ENCODE measurements around the gene LINS1.

- TF ChIP-seq CHD4 (IDR thresholded peaks at IDR 0.05; ENCODE audit: borderline replicate concordance) (no peak), HEYL (CRISPR knock-in tag; IDR thresholded peaks at IDR 0.05) (no peak), REST (IDR thresholded peaks at IDR 0.05) (no peak), POLR2A (IDR thresholded peaks at IDR 0.05; ENCODE audit: low read length) (no peak), ESRRA (IDR thresholded peaks at IDR 0.05; ENCODE audit: borderline replicate concordance, low read length) (no peak), FOSB (CRISPR knock-in tag; IDR thresholded peaks at IDR 0.05) (no peak), HMGXB4 (CRISPR knock-in tag; IDR thresholded peaks at IDR 0.05; ENCODE audit: borderline replicate concordance) (no peak), EP300 (IDR thresholded peaks at IDR 0.05) (no peak), GATA3 (IDR thresholded peaks at IDR 0.05; ENCODE audit: borderline replicate concordance) (no peak), CHD2 (IDR thresholded peaks at IDR 0.05; ENCODE audit: low read length, partially characterized antibody) (no peak), NR3C1 (IDR thresholded peaks at IDR 0.05) (no peak)
- TF ChIP-seq, protein P1, sequence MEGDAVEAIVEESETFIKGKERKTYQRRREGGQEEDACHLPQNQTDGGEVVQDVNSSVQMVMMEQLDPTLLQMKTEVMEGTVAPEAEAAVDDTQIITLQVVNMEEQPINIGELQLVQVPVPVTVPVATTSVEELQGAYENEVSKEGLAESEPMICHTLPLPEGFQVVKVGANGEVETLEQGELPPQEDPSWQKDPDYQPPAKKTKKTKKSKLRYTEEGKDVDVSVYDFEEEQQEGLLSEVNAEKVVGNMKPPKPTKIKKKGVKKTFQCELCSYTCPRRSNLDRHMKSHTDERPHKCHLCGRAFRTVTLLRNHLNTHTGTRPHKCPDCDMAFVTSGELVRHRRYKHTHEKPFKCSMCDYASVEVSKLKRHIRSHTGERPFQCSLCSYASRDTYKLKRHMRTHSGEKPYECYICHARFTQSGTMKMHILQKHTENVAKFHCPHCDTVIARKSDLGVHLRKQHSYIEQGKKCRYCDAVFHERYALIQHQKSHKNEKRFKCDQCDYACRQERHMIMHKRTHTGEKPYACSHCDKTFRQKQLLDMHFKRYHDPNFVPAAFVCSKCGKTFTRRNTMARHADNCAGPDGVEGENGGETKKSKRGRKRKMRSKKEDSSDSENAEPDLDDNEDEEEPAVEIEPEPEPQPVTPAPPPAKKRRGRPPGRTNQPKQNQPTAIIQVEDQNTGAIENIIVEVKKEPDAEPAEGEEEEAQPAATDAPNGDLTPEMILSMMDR (IDR thresholded peaks at IDR 0.05) = no peak
- TF ChIP-seq, protein P2, sequence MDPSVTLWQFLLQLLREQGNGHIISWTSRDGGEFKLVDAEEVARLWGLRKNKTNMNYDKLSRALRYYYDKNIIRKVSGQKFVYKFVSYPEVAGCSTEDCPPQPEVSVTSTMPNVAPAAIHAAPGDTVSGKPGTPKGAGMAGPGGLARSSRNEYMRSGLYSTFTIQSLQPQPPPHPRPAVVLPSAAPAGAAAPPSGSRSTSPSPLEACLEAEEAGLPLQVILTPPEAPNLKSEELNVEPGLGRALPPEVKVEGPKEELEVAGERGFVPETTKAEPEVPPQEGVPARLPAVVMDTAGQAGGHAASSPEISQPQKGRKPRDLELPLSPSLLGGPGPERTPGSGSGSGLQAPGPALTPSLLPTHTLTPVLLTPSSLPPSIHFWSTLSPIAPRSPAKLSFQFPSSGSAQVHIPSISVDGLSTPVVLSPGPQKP (IDR thresholded peaks at IDR 0.05; ENCODE audit: low read depth, low read length) = no peak
These were observed 5.2 kb downstream of the LINS1 start for GRCh38 chr15:100596792-100597191.
